BJ (cell line): ENCODE data around the gene XRCC2. TPM values are rescaled to one million over a fixed set of nuclear protein-coding genes. Genes with fewer than 3 reads are reported as not detected.
"Not testable (repeated sequence)": the region's sequence is repeated elsewhere in the genome, so short reads cannot be mapped to it uniquely, and the experiment has no call there.

Experiments
- CTCF ChIA-PET: fragments of 350-600 bp; formaldehyde crosslinking; extraction: SDS; loops from one replicate; lab custom pipeline; 2021; ENCODE audit warnings: antibody characterized with exemption, inconsistent platforms; lab: Yijun Ruan, JAX
- POLR2A ChIA-PET: fragments of 300-600 bp; sonication (Branson Sonifier 250); formaldehyde crosslinking; extraction: SDS; loops from one replicate; lab custom pipeline; 2021; ENCODE audit warnings: antibody characterized with exemption; lab: Charles Lee
- DNase-seq: peaks from one replicate; pipeline ENCODE4 v3.0.0-alpha.2; 2011; ENCODE audit warnings: low read depth
- H3K27me3 ChIP-seq: 2 replicates; pipeline ENCODE4 v1.6.0; 2011; ENCODE audit warnings: low read length; ENCODE audit not compliant: control insufficient read depth, insufficient read depth
- H3K36me3 ChIP-seq: 2 replicates; pipeline ENCODE4 v1.5.1; 2011; ENCODE audit warnings: low read length; ENCODE audit not compliant: control insufficient read depth, insufficient read depth
- H3K4me3 ChIP-seq: 2 replicates; pipeline ENCODE4 v1.5.1; 2011; ENCODE audit warnings: low read depth, mild to moderate bottlenecking, control low read depth, low read length
- CTCF ChIP-seq: IDR thresholded peaks from 2 replicates; pipeline ENCODE4 v1.5.1; 2011; ENCODE audit warnings: low read depth, mild to moderate bottlenecking, control low read depth, inconsistent platforms, low read length, moderate library complexity; ENCODE audit not compliant: insufficient read depth
- polyA plus RNA-seq: library from polyadenylated mRNA; depleted of rRNA; stranded (reverse); fragments of >200 nt; gene quantifications from 2 replicates; pipeline ENCODE4 v1.2.3, GENCODE V29; 2011

XRCC2 gene
- polyA plus RNA-seq, 1 experiment: 0.97 TPM

- no peak for DNase-seq
- H3K4me3 ChIP-seq: no peak overlapping the region
These were observed 37.9 kb downstream of the XRCC2 start for GRCh38 chr7:152637920-152638580.

GRCh38 chr7:152637161-152637560 lies 38.8 kb downstream of the XRCC2 start:
- TF ChIP-seq CTCF: no peak
- POLR2A ChIA-PET: no interaction called here
- CTCF ChIA-PET: no interaction called here
- Histone ChIP-seq H3K36me3 (no peaks in the 10 kb centered on the region), H3K4me3 (no peak overlapping the region), H3K27me3 (no peaks in the 10 kb centered on the region)
- DNase-seq: no peak

More at GRCh38 chr7:152637920-152638580, 37.9 kb downstream of the XRCC2 start:
- no peak for TF ChIP-seq CTCF
- H3K36me3 ChIP-seq: no peaks in the 10 kb centered on the region
- POLR2A ChIA-PET: no interaction called here
- no peaks in the 10 kb centered on the region for H3K27me3 ChIP-seq
- CTCF ChIA-PET: interaction anchor here (0.6 to 1.2 kb wide), 2 partner anchors 21 to 40 kb away, joined by 3 to 5 read pairs; no protein-coding TSS in a partner anchor

GRCh38 chr7:152636441-152636840 lies 39.5 kb downstream of the XRCC2 start:
- no peak overlapping the region for H3K4me3 ChIP-seq
- H3K36me3 ChIP-seq: no peaks in the 10 kb centered on the region
- DNase-seq: no peak
- no peaks in the 10 kb centered on the region for H3K27me3 ChIP-seq
- POLR2A ChIA-PET: no interaction called here
- TF ChIP-seq CTCF: no peak
- CTCF ChIA-PET: no interaction called here

GRCh38 chr7:152633504-152633903 lies 42.4 kb downstream of the XRCC2 start:
- CTCF ChIA-PET: no interaction called here

GRCh38 chr7:152633072-152633471 lies 42.9 kb downstream of the XRCC2 start:
- ChIA-PET POLR2A (no interaction called here), CTCF (no interaction called here)

More at GRCh38 chr7:152633504-152633903, 42.4 kb downstream of the XRCC2 start:
- POLR2A ChIA-PET: no interaction called here
- Histone ChIP-seq H3K4me3 (no peak overlapping the region), H3K36me3 (no peaks in the 10 kb centered on the region), H3K27me3 (no peaks in the 10 kb centered on the region)
- TF ChIP-seq CTCF: no peak
- DNase-seq: no peak

GRCh38 chr7:152628772-152629171 lies 47.2 kb downstream of the XRCC2 start:
- DNase-seq, H3K27me3 ChIP-seq, CTCF ChIA-PET, H3K36me3 ChIP-seq, H3K4me3 ChIP-seq, POLR2A ChIA-PET: not testable (repeated sequence)

More at GRCh38 chr7:152633072-152633471, 42.9 kb downstream of the XRCC2 start:
- DNase-seq: no peak
- Histone ChIP-seq H3K4me3 (no peak overlapping the region), H3K36me3 (no peaks in the 10 kb centered on the region), H3K27me3 (no peaks in the 10 kb centered on the region)
- TF ChIP-seq CTCF: no peak
